Neural cell (in vitro differentiated cells): ENCODE measurements around the gene PPP2R5D. TPM values are rescaled to one million over a fixed set of nuclear protein-coding genes. Genes with fewer than 3 reads are reported as not detected.
"Not testable (repeated sequence)": the region's sequence is repeated elsewhere in the genome, so short reads cannot be mapped to it uniquely, and the experiment has no call there.

Source experiments
- H2AFZ ChIP-seq: fragments of 200-600, 300-800 bp; sonication (generic), shearing (Covaris generic); 2 replicates; pipeline ENCODE4 v1.6.0; 2014; ENCODE audit warnings: low read depth, mild to moderate bottlenecking, antibody characterized with exemption, low read length, moderate library complexity
- H3F3A ChIP-seq: fragments of 200-600 bp; shearing (Covaris generic); 2 replicates; pipeline ENCODE4 v1.6.1; 2016; ENCODE audit warnings: mild to moderate bottlenecking, moderate library complexity, mixed read lengths, antibody characterized with exemption, low read length; ENCODE audit not compliant: insufficient read depth, poor library complexity, severe bottlenecking
- H3K27ac ChIP-seq: fragments of 200-600, 300-800 bp; sonication (generic), shearing (Covaris generic); 2 replicates; pipeline ENCODE4 v1.5.1; 2014; ENCODE audit warnings: mild to moderate bottlenecking, low read length, moderate library complexity
- H3K27me3 ChIP-seq: fragments of 300-800, 200-600 bp; sonication (generic), shearing (Covaris generic); 2 replicates; pipeline ENCODE4 v1.6.0; 2014; ENCODE audit warnings: mild to moderate bottlenecking, low read depth, low read length, moderate library complexity; ENCODE audit not compliant: insufficient read depth
- H3K36me3 ChIP-seq: fragments of 300-800, 200-600 bp; sonication (generic), shearing (Covaris generic); 2 replicates; pipeline ENCODE4 v1.5.1; 2014; ENCODE audit warnings: mild to moderate bottlenecking, antibody characterized with exemption, low read length, moderate library complexity; ENCODE audit not compliant: insufficient read depth
- H3K4me2 ChIP-seq: fragments of 300-800, 200-600 bp; sonication (generic), shearing (Covaris generic); 2 replicates; pipeline ENCODE4 v1.6.0; 2014; ENCODE audit warnings: mild to moderate bottlenecking, low read length
- H3K4me3 ChIP-seq: fragments of 300-800, 200-600 bp; sonication (generic), shearing (Covaris generic); 2 replicates; pipeline ENCODE4 v1.5.1; 2014; ENCODE audit warnings: mild to moderate bottlenecking, low read length, moderate library complexity
- H3K79me2 ChIP-seq: fragments of 200-600 bp; shearing (Covaris generic); replicated peaks from 2 replicates; pipeline ENCODE4 v1.6.0; 2014; ENCODE audit warnings: mild to moderate bottlenecking, low read length, moderate library complexity; ENCODE audit not compliant: insufficient read depth
- H3K9ac ChIP-seq: fragments of 300-800, 200-600 bp; sonication (generic), shearing (Covaris generic); 2 replicates; pipeline ENCODE4 v1.6.1; 2016; ENCODE audit warnings: mild to moderate bottlenecking, low read length, mixed read lengths
- H3K9me2 ChIP-seq: fragments of 200-600 bp; shearing (Covaris generic); 2 replicates; pipeline ENCODE4 v1.6.1; 2016; ENCODE audit warnings: mild to moderate bottlenecking, low read length, mixed read lengths; ENCODE audit not compliant: insufficient read depth
- H3K9me3 ChIP-seq: fragments of 200-600, 300-800 bp; sonication (generic), shearing (Covaris generic); 2 replicates; pipeline ENCODE4 v1.6.1; 2016; ENCODE audit warnings: mild to moderate bottlenecking, mixed run types, low read length, moderate library complexity, mixed read lengths
- H4K20me1 ChIP-seq: fragments of 200-600 bp; shearing (Covaris generic); 2 replicates; pipeline ENCODE4 v1.6.1; 2016; ENCODE audit warnings: mild to moderate bottlenecking, mixed run types; ENCODE audit not compliant: insufficient read depth
- CTCF ChIP-seq: fragments of 450-650 bp; IDR thresholded peaks from 2 replicates; pipeline ENCODE4 v1.5.1; 2014; ENCODE audit warnings: antibody characterized with exemption, mild to moderate bottlenecking, moderate library complexity; ENCODE audit not compliant: poor library complexity, severe bottlenecking
- EP300 ChIP-seq: fragments of 450-650 bp; conservative IDR thresholded peaks from 2 replicates; pipeline ENCODE4 v1.6.1; 2014; ENCODE audit warnings: antibody characterized with exemption, mild to moderate bottlenecking, moderate library complexity; ENCODE audit not compliant: poor library complexity, severe bottlenecking
- EZH2 ChIP-seq: fragments of 200-600, 300-800 bp; shearing (Covaris generic), sonication (generic); IDR thresholded peaks from 2 replicates; pipeline ENCODE4 v1.6.1; 2014; ENCODE audit warnings: antibody characterized with exemption, low read length, borderline replicate concordance, mild to moderate bottlenecking; ENCODE audit not compliant: insufficient read depth, poor library complexity, severe bottlenecking
- MXI1 ChIP-seq: fragments of 450-650 bp; conservative IDR thresholded peaks from 2 replicates; pipeline ENCODE4 v1.6.1; 2014; ENCODE audit warnings: antibody characterized with exemption, mild to moderate bottlenecking; ENCODE audit not compliant: poor library complexity, severe bottlenecking
- POLR2AphosphoS5 ChIP-seq: IDR thresholded peaks from 2 replicates; pipeline ENCODE4 v1.6.1; 2012
- RAD21 ChIP-seq: fragments of 450-650 bp; conservative IDR thresholded peaks from 2 replicates; pipeline ENCODE4 v1.6.1; 2014; ENCODE audit warnings: antibody characterized with exemption, mild to moderate bottlenecking, moderate library complexity
- SMC3 ChIP-seq: fragments of 450-650 bp; conservative IDR thresholded peaks from 2 replicates; pipeline ENCODE4 v1.6.1; 2014; ENCODE audit warnings: antibody characterized with exemption, mild to moderate bottlenecking, moderate library complexity; ENCODE audit not compliant: poor library complexity
- TAF1 ChIP-seq: IDR thresholded peaks from 2 replicates; pipeline ENCODE4 v1.6.1; 2012; ENCODE audit warnings: low read depth
- polyA plus RNA-seq: library from polyadenylated mRNA; depleted of rRNA; stranded (reverse); fragments of >200 nt; gene quantifications from 2 replicates; pipeline ENCODE4 v1.2.3, GENCODE V29; 2014
- TF ChIP-seq, protein P1 (sequence below): IDR thresholded peaks from 2 replicates; pipeline ENCODE4 v1.6.1; 2012; ENCODE audit warnings: borderline replicate concordance

Gene PPP2R5D
- polyA plus RNA-seq, 1 donor from 2014 or later: 41.1 TPM

GRCh38 chr6:42939810-42940167 is 44.6 kb upstream of the PPP2R5D start:
- Histone ChIP-seq H3K27ac (no peak overlapping the region), H3K4me2 (no peak overlapping the region), H3K36me3 (no peaks in the 10 kb centered on the region)

GRCh38 chr6:42940493-42941045 is 43.8 kb upstream of the PPP2R5D start:
- no peaks in the 10 kb centered on the region for H3F3A ChIP-seq
- no peaks in the 10 kb centered on the region for H3K27me3 ChIP-seq
- no peaks in the 10 kb centered on the region for H4K20me1 ChIP-seq
- H3K27ac ChIP-seq: no peak overlapping the region
- H2AFZ ChIP-seq: no peak overlapping the region
- H3K4me3 ChIP-seq: no peak overlapping the region
- H3K79me2 ChIP-seq: no peaks in the 10 kb centered on the region
- H3K9me3 ChIP-seq: no peaks in the 10 kb centered on the region
- H3K4me2 ChIP-seq: no peak overlapping the region
- TF ChIP-seq EZH2 (no peak), EP300 (no peak), CTCF (no peak), MXI1 (no peak), RAD21 (no peak), POLR2AphosphoS5 (no peak), TAF1 (no peak), SMC3 (no peak)
- TF ChIP-seq, protein P1, sequence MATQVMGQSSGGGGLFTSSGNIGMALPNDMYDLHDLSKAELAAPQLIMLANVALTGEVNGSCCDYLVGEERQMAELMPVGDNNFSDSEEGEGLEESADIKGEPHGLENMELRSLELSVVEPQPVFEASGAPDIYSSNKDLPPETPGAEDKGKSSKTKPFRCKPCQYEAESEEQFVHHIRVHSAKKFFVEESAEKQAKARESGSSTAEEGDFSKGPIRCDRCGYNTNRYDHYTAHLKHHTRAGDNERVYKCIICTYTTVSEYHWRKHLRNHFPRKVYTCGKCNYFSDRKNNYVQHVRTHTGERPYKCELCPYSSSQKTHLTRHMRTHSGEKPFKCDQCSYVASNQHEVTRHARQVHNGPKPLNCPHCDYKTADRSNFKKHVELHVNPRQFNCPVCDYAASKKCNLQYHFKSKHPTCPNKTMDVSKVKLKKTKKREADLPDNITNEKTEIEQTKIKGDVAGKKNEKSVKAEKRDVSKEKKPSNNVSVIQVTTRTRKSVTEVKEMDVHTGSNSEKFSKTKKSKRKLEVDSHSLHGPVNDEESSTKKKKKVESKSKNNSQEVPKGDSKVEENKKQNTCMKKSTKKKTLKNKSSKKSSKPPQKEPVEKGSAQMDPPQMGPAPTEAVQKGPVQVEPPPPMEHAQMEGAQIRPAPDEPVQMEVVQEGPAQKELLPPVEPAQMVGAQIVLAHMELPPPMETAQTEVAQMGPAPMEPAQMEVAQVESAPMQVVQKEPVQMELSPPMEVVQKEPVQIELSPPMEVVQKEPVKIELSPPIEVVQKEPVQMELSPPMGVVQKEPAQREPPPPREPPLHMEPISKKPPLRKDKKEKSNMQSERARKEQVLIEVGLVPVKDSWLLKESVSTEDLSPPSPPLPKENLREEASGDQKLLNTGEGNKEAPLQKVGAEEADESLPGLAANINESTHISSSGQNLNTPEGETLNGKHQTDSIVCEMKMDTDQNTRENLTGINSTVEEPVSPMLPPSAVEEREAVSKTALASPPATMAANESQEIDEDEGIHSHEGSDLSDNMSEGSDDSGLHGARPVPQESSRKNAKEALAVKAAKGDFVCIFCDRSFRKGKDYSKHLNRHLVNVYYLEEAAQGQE: no peak
- no peaks in the 10 kb centered on the region for H3K9me2 ChIP-seq
- H3K9ac ChIP-seq: no peak overlapping the region
- H3K36me3 ChIP-seq: no peaks in the 10 kb centered on the region

More at GRCh38 chr6:42939810-42940167, 44.6 kb upstream of the PPP2R5D start:
- no peak overlapping the region for H3K9ac ChIP-seq
- TF ChIP-seq CTCF (no peak), TAF1 (no peak), POLR2AphosphoS5 (no peak), SMC3 (no peak), EP300 (no peak), RAD21 (no peak), MXI1 (no peak), EZH2 (no peak)
- TF ChIP-seq, protein P1: no peak
- no peaks in the 10 kb centered on the region for H3K27me3 ChIP-seq
- no peaks in the 10 kb centered on the region for H3K9me2 ChIP-seq
- H3F3A ChIP-seq: no peaks in the 10 kb centered on the region
- no peaks in the 10 kb centered on the region for H3K79me2 ChIP-seq
- H3K4me3 ChIP-seq: no peak overlapping the region
- no peak overlapping the region for H2AFZ ChIP-seq
- H3K9me3 ChIP-seq: no peaks in the 10 kb centered on the region
- no peaks in the 10 kb centered on the region for H4K20me1 ChIP-seq

- H3K27ac ChIP-seq, H3K9me2 ChIP-seq, H3K4me3 ChIP-seq, H4K20me1 ChIP-seq, H3K9ac ChIP-seq, H3K36me3 ChIP-seq, H3K4me2 ChIP-seq, H3K79me2 ChIP-seq, H3F3A ChIP-seq, H3K27me3 ChIP-seq, H3K9me3 ChIP-seq, H2AFZ ChIP-seq: not testable (repeated sequence)
Observed at GRCh38 chr6:42941356-42941755, 43.0 kb upstream of the PPP2R5D start.
